HG02981 (cell line): ENCODE results near the gene TMEM79.

Source experiments
- ATAC-seq: cut with Tn5 transposase; IDR thresholded peaks from one replicate; pipeline ENCODE4 v1.9.1; 2021; ENCODE audit warnings: mild to moderate bottlenecking, moderate library complexity; ENCODE audit not compliant: unreplicated experiment

TMEM79 gene

GRCh38 chr1:156284112-156284511 lies at the start of gene TMEM79:
TMEM79 (plus strand) TSS chr1:156284325; CDS start chr1:156285227, 902 bp downstream.
- ATAC-seq: no peak

- ATAC-seq: no peak
These were observed 48.0 kb upstream of the TMEM79 start for GRCh38 chr1:156236164-156236563.

GRCh38 chr1:156238248-156238647 lies 45.9 kb upstream of the TMEM79 start:
- ATAC-seq: no peak

GRCh38 chr1:156241311-156241811 lies 42.8 kb upstream of the TMEM79 start:
- no peak for ATAC-seq

DNA sequence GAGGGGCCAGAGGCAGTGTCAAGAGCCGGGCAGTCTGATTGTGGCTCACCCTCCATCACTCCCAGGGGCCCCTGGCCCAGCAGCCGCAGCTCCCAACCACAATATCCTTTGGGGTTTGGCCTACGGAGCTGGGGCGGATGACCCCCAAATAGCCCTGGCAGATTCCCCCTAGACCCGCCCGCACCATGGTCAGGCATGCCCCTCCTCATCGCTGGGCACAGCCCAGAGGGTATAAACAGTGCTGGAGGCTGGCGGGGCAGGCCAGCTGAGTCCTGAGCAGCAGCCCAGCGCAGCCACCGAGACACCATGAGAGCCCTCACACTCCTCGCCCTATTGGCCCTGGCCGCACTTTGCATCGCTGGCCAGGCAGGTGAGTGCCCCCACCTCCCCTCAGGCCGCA lies 42.2 kb upstream of the TMEM79 start, which contains the start of gene BGLAP:
Gene BGLAP (plus strand): TSS at position 259 of the 400 bp plus-strand sequence. CDS start 48 bp downstream, at position 307.
- no peak for ATAC-seq

- ATAC-seq: no peak
These were observed 41.4 kb upstream of the TMEM79 start for GRCh38 chr1:156242738-156243137.

DNA sequence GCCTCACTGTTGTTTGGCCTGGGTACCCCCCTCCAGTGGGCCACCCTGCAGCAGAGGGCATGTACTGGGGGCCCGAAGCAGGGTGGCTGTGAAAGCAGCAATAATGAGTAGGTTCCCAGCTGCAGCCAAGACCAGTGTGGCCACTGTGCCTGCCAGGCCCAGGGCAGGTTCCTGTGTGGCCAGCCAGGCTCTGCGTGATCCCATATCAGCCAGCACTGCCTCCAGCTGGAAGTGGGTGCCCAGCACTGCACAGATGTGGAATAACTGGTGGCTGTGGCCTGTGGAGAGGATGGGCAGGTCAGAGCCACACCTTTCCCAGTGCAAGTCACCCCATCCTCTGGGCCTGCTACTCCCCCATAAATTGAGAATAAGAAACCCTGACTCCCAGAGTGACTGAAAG lies 40.0 kb upstream of the TMEM79 start:
- ATAC-seq: no peak

GRCh38 chr1:156244712-156245111 lies 39.4 kb upstream of the TMEM79 start:
- ATAC-seq: no peak

DNA sequence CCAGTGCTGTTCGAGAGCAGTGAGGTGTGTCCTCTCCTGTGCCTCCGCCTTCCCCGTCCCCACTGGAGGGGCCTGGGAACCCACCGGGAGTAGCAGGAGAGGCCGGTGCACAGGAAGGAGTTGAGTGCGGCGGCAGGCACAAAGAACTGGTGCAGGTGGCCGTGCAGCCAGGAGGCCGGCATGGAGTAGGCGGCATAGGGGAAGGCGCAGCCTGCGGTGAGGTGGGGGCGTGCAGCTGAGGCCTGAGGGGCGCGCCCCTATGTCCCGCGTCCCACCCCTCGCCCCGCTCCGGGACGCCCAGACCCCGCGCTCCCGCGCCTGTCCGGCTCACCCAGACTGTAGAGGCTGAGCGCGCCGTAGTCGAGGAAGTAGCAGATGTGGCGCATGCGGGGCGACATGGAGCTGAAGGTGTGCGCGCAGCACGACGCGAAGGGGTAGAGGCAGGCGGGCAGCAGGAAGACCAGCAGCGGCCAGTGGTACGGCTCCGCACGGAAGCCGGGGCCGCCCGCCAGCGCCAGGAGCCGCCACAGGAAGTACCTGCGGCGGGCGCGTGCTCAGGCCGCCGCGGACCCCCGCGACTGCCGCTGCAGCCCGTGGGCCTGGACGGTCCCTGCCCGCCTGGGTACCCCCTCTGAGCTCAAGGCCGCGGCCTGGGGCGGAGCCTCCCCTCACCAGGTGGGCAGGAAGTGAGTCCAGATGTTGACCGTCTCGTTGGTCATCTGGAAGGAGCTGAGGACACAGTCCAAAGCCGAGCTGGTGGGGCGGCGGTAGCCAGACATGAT lies 38.5 kb upstream of the TMEM79 start:
- peak; percentile 40 for ATAC-seq

DNA sequence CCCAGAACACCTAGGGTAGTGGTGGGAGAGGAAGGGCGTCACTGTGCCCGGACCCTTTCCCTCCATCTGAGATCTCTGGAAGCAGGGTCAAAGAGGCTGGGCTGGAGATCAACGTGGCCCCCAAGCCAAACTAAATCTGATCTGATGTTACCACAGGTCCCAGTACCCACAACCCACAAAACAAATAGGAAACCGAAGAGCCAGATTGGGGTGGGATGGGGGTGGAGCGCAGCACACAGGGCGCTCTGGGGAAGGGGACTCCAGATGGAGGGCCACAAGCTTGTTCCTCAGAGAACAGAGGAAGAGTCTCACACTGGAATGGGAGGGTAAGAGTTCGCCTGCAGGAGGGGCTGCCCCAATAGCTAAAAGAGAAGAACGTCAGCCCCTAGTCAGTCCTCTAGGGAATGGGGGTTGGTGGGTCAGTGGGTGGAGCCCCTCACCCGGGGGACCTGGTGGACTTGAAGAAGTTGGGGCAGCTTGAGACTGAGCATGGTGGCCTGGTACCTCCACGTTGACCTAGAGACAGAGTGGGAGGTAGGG lies 37.8 kb upstream of the TMEM79 start:
- ATAC-seq: no peak

DNA sequence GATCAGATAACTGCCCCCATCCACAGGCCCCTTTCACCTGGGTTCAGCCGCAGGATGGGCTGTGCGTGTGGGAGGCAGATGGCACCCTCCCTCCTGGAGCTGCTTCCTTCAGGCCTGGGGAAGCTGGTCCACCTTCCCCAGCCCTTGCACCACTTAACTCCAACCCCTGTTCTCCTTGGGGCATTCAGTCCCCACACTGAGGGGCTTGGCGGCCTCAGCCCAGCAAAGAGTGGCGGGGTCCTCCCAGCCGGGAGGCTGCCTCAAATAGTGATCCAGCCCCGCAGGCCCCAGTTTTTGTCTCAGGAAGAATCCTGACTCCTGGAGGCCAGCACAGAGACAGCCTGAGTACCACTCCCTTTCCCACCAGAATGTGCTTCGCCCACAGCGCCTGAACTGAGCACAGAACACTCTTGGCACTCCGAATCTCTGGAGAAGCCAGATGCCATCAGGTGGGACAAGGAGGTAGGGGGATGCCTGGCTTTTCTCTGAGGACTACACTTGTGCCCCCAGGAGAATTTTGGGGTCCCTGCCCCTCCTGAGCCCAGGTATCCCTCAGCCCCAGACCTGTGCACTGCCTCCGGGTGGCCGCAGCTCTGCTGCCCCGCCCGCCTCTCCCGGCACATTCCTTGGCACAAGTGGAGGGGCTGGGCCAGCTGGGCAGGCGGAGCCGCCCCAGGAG lies 37.2 kb upstream of the TMEM79 start:
- ATAC-seq: no peak

GRCh38 chr1:156247460-156248322 lies 36.4 kb upstream of the TMEM79 start, which contains the start of gene PAQR6:
PAQR6 (minus strand) TSS chr1:156248056; CDS start chr1:156246731, 1,325 bp downstream.
- no peak for ATAC-seq

DNA sequence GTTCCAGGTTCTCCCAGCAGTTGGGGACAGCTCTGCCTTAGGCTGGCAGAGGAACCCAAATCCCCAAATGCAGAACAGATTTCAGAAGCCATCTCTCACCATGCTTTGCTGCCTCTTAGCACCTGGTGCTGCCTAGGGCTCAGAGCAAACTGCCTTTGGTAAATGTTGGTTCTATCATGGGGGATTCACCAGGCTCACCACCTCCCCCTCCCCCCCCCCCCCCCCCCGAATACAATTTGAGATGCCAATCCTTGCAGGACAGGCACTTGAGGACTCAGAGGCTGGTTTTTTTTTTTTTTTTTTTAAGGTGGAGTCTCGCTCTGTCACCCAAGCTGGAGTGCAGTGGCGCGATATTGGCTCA lies 35.8 kb upstream of the TMEM79 start:
- no peak for ATAC-seq

- no peak for ATAC-seq
These were observed 34.5 kb upstream of the TMEM79 start for GRCh38 chr1:156249593-156249992.

DNA sequence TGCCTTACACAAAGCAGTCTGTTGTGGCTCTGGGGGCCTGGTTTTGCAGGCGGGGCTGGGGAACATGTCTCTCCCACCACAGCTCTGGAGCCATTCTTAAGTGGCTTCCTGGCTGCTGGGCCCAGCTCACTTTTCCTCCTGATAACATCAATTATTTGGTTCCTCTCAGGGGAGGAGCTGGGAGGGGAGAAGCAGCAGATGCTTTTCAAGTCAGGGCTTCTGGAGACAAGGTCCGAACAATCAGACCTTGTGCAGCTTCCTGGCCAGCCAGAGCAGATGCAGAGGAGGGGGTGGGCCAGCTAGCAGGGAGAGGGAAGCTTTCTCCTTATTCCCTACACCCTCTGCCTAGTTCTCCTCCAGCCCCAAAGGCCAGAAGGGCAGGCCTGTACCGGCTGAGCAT lies 32.6 kb upstream of the TMEM79 start:
- no peak for ATAC-seq

- ATAC-seq: no peak
These were observed 30.5 kb upstream of the TMEM79 start for GRCh38 chr1:156253634-156254033.

DNA sequence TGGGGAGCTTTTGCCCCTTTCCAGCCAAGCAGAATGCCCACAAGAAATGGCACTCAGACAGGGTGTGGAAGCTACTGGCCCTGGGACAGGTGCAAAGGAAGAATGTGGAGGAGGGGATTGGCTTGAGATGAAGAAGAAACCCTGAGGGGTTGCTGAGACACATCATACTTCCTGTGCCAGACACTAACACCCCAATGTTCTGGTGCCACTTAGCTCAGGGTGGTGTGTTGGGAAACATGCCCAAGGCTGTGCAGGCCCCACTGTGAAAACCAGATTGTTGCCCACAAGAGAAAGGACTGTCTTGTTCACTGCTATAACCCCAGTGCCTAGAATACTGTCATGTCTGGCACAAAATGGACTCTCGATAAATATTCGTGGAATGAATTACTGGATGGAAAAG lies 26.4 kb upstream of the TMEM79 start:
- no peak for ATAC-seq

GRCh38 chr1:156258859-156259258 lies 25.3 kb upstream of the TMEM79 start:
- no peak for ATAC-seq

DNA sequence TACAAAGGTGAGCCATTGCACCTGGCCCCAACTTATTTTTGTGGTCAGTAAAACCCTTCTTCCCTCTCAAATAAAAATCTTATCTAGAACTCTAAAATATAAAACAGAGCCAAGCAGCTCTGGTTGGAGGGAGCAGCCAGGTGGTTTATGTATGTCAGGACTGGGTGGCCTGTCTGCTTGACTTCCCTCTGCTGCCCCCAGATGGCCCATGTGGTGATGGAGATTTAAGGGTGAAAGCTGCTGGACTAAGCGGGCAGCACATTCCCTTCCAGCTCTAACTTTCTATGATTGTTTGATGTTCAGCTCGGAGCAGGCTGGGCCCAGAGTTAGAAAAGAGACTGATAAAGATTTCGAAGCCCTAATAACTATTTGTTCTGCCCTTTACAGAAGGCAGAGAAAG lies 24.3 kb upstream of the TMEM79 start:
- no peak for ATAC-seq

DNA sequence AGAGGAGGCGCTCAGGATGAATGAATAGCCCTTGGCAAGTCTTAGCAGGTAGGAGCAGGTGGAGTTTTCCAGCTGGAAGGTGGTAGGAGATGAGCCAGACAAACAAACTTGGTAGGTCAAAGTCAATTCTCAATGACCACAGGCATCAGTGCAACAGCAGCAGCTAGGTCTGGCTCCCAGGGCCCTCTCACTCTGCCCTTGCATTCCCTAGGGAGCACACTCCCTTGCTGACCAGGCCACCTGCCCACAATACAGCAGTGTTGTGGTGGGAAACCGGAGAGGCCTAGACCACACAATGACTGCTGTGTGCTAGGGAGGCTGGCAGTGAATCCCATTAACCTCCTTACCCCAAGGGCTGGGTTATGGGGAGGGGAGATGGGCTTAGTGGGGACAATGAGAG lies 23.2 kb upstream of the TMEM79 start:
- ATAC-seq: no peak
